ENCODE data around the gene CACNB4.
"Not testable (repeated sequence)": the region's sequence is repeated elsewhere in the genome, so short reads cannot be mapped to it uniquely, and the experiment has no call there.

The CACNB4 gene

DNA sequence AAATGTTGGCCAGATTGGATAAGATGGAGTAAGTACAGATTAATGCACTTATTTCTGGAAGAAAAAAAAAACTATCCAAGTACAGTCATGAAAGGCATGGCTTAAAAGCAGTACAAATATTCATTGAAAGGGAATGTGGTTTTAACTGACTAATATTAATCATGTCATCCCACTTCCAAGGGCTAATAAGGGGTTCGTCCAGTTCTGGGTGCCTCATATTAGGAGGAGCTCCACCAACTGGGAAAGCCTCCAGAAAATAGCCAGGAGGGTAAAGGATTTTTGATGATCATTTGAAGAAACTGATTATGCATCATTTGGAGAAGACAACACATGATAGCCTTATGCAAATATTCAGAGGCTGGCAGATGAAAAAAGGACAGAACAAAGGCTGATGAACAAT lies 155.4 kb downstream of the CACNB4 start:
- DNase-seq (ENCODE audit: low read depth in 2 of 2) = no peak

DNA sequence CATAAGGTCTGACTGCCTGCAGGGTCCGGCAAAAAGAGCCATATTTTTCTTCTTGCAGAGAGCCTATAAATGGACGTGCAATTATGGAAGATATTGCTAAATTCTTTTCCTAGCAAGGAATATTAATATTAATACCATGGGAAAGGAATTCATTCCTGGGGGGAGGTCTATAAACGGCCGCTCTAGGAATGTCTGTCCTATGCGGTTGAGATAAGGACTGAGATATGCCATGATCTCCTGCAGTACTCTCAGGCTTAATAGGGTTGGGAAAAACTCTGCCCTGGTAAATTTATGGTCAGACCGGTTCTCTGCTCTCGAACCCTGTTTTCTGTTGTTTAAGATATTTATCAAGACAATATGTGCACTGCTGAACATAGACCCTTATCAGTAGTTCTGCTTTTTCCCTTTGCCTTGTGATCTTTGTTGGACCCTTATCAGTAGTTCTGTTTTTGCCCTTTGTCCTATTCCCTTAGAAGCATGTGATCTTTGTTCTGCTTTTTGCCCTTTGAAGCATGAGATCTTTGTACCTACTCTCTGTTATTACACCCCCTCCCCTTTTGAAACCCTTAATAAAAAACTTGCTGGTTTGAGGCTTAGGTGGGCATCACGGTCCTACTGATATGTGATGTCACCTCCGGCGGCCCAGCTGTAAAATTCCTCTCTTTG lies 156.2 kb downstream of the CACNB4 start:
- not testable (repeated sequence) for DNase-seq (ENCODE audit: low read depth in 2 of 2)

DNA sequence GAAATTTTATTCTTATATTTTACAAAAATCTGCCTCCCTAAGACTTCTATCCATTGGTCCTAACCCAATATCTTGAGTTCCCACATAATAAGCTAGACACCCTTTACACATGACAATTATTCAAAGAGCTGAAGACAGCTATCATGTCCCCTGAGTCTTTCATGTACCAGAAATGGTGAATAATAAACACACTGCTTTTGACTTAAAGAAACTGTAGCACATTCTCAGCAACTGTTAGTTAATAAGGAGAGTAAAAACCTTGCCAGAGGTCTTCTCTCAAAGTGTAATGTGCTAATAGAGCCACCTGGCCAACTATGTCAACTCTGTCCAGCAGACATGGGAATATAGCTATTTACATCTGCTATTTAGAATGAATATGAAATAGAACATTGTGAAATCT lies 160.9 kb downstream of the CACNB4 start:
- no peak for DNase-seq (ENCODE audit: low read depth in 2 of 2)

DNA sequence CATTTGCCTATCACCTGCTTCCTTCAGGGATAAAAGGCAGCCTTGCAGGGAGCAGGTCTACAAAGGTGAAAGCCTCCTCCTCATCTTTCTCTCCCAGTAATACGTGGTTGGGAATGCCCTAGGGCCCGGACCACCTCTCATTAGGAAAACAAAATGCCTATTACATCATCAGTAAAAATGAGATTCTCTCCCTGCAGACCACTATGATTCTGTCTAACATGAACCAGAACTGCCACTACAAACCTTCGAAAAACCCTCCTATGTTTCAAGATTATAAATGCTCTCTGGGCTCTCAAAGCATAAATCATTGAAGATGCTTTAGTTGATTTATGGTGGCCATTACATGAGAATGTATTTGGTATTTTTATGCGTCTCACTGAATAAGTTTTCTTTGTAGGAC lies 162.2 kb downstream of the CACNB4 start:
- no peak for DNase-seq (ENCODE audit: low read depth in 2 of 2)

DNA sequence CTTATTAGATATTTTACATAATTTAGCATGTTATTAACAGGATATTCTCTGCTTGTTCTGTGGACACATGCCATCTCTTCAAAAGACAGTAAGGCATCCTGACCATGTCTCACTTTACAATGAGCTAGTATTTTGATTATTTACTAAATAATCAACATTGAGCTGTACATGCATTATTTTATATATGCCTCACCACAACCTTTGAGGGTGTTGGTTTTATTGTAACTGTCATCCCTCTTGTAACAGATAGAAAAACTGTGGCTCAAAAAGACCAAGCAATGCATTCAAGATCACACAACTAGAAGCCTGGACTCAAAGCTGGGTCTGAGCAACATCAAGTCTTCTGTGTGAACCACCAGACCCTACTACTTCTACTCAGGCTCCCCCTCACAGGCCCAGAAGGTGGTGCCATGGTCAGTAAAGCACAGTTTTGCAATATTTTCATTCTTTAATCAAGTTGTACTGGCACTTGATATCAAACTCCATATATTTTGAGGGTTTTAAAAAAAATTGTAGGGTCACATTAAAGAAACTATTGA lies 165.5 kb downstream of the CACNB4 start:
- DNase-seq (ENCODE audit: low read depth in 2 of 2) = no peak

DNA sequence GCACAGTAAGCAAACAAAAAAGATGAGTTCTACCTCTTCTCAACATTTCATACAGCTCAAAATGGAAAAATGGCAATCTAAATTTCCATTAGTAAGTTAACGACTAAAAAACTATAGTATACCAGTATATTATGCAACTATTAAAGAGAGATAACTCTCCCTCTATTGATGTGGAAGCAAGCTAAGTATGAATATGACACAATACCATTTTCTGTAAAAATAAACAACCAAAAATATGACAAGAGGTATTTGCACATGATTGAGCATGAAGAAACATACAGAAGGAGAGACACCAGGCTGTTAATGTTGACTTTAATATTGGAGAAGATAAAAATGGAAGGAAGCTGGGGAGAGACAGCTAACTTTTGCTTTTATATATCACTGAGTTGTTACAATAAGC lies 167.1 kb downstream of the CACNB4 start:
- DNase-seq (ENCODE audit: low read depth in 2 of 2) = no peak

DNA sequence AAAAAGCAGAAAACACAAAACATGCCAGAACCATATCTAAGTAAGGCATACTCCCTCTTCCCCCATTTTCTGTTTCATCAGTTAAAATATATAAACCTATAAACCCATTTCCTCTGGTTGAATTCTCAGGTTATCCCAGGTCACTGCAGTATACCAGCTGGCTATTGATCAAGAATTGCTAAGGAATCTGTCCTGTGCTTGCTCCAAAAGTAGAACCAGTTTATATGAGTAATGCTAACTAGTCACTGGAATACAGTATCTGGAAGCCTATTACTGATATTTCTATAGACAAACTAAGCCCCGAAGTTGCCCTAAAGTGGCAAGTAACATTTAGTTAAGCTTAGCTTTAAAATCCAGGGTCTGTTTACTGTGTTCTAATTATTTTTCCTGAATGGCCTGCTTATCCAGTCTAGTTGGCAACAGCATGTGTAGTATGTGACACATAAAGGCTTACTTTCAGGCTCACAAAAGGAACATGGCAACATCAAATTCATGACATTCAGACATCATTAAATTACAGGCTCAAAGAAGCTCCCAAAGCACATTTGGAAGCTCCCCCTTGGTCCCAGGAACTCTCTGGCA lies 167.7 kb downstream of the CACNB4 start:
- no peak for DNase-seq (ENCODE audit: low read depth in 2 of 2)

DNA sequence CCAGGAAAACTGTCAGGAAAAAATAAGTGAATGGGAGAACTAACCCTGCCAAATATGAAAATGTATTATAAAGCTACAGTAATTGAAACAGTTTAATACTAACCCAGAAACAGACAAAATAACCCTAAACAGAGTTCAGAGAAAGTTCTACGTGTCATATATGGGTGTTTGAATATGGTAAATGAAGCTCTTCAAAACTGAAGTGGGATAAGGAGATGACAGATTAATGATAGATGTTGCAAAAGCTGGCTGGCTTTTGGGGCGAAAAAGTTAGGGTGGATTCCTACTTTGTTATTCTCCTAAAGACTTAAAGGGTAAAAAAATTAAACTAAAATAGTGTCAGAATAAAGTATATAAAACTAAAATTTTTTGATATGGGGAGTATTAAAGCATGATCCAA lies 168.8 kb downstream of the CACNB4 start:
- DNase-seq (ENCODE audit: low read depth in 2 of 2) = no peak

DNA sequence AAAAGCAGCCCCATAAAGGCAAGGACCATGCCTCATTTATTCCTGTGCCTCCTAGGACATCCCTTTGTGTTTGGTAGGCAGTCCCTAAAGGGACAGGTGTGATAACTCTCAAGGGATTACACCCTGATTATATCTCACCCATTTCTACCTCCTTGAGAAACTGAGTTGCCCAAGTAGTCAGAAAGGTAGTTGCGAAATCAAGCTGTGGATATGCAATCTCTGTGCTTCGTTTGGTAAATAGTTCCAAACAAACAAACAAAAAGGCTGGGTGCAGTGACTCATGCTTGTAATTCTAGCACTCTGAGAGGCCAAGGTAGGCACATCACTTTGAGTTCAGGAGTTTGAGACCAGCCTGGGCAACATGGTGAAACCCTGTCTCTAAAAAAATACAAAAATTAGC lies 170.5 kb downstream of the CACNB4 start:
- no peak for DNase-seq (ENCODE audit: low read depth in 2 of 2)

DNA sequence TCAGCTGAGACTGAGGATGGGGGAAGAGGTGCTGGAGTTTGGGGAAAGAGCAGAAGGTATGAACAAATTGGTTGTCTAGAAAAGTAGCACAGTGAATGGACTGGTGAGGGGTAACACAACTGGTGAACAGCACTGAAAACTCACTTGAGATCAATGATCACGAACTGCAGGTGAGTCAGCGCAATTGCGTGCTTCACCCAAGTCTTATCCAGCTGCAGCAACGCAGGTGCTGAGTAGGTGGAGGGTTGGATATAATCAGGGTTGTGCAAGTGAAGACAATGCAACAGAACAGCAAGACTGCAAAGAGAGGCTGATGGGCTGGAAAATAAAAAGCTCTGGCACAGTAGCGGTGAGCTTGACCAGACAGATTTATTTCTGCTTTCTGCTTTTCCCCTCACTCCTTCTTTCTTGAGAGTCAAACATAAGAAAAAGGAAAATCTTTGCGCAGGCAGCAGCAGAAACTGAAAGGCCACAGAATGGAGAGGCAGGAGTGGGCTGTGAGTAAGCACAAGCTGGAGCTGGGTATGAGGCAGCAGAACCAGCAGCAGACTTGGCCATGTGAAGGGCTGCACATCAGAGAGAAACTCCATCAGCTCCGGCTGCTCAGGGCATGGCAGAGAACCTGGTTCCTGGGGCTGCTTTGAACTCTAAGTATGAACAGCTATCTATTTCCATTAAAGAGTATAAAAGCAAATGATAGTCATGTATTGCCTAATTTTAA lies 171.2 kb downstream of the CACNB4 start:
- no peak for DNase-seq (ENCODE audit: low read depth in 2 of 2)

DNA sequence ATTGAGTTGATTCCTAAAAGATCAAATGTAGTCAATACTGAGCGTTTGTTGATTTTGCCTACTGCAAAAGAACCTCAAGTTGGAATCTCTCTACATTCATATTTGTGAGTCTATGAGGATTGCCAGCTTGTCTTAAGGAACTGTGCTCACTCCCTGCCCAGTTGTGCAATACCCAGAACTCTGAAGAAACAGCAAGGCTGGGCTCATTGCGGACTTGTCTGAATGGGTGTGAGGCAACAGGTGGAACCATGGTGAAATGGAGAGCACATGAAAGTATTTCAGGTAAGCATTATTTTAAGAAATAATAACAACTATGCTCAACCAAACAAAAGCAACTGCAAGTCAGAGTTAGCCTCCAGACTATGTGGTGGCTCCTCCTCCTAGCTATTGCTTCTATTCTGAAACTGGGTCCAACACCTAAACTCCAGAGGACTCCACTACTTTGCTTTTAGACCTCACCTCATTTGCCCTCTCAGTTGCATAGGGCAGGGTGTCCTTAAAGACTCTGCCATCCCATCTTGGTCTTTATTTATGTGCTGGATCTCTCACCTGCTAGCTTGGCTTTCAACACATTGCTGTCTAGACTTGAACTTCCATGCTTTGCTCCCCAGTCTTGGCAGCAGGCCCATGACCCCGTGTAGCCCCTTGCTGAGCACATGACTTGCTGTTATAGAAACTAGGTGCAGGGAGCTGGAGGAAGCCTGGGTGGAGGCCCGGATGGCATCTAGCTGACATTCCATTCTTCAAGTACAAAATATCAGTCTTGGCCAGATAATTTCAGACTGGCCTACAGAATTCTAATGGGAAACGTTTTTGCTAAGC lies 175.8 kb downstream of the CACNB4 start:
- no peak for DNase-seq (ENCODE audit: low read depth in 2 of 2)

DNA sequence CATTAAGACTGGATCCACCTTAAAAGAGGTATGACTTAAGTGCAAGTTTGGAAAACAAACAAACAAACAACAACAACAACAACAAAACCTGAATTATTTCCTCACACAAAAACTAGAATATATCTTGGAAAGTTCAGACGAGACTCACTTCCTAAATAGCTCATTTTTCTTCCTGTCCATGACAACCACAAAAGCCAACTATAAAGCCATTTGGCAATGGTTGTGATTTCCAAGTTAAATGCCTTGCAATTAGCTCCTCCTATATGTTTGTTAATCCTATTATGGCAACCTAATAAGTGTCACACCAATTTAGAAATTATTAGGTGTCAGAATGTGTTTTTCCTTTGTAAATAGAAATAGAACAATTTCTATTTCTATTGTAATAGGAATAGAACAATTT lies 179.1 kb downstream of the CACNB4 start:
- DNase-seq (ENCODE audit: low read depth in 2 of 2) = no peak

DNA sequence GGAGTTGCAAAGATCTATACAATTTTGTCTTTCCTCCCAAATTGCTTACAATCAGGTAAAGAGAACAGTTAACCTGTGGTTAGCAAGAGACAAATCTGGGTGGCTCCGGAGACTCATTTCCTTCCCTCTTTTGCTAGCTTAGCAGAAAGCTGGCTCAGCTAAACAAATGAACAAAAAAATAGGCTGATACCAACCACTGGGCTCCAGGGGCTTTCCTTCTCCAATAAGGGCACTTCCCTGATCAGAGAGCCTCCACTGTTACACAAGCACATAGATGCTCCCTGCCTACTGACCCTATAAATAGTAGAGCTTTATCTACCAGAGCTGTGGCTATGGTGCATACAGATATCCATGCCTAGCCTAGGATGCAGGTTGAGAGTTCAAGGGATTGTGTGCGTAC lies 180.5 kb downstream of the CACNB4 start:
- no peak for DNase-seq (ENCODE audit: low read depth in 2 of 2)

DNA sequence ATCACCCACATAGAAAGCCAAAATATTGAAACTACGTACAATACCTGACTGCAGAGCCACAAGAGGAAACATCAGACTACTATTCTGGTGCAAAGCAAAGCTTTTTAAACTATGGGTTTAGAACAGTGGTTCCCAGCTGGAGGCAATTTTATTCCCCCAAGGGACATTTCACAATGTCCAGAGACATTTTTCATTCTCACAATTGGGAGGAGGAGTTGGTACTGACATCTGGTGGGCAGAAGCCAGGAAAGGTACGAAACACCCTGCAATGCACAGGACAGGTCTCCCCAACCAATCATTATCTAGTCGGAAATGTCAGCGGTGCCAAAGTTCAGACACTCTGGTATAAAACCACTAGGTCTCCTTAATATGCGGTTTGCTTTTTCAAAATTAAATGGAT lies 182.2 kb downstream of the CACNB4 start:
- no peak for DNase-seq (ENCODE audit: low read depth in 2 of 2)

DNA sequence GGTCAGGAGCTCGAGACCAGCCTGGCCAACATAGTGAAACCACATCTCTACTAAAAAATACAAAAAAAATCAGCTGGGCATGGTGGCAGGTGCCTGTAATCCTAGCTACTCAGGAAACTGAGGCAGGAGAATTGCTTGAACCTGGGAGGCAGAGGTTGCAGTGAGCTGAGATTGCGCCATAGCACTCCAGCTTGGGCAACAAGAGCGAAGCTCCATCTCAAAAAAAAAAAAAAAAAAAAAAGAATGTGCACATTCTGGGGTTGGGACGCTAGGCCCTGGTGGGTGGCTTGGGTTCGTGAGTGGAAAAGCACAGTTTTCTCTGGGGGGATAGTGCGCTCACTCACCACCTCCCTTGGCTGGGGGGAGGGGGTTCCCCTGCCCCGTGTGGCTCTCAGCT lies 183.2 kb downstream of the CACNB4 start:
- not testable (repeated sequence) for DNase-seq (ENCODE audit: low read depth in 2 of 2)

DNA sequence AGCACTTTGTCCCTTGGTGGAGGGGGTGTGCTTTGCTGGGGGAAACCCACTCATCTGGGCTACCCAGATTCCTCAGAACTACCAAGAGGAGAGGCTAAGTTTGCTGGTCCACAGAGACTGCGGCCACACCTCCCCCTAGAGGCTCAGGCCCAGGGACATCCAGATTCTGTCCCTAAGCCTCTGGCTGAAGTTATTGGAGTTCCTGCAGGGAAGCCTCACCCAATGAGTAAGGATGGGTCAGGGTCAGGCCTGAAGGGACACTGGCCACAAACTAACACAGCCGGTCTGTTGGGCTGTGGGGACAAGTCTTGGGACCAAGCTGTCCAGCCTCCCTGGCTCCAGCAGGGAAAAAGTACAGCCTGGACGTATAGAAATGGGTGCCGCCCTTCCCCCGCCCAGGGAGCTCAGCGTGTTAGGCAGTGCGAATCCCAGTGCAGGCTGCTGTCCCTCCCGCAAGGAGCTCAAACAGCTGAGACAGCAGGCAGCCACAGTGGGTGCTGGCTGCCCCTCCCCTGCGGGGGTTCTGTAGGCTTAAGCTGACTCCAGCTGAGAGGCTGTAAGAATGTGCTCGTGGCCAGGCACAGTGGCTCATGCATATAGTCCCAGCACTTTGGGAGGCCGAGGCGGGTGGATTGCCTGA lies 183.7 kb downstream of the CACNB4 start:
- DNase-seq (ENCODE audit: low read depth in 2 of 2) = no peak

DNA sequence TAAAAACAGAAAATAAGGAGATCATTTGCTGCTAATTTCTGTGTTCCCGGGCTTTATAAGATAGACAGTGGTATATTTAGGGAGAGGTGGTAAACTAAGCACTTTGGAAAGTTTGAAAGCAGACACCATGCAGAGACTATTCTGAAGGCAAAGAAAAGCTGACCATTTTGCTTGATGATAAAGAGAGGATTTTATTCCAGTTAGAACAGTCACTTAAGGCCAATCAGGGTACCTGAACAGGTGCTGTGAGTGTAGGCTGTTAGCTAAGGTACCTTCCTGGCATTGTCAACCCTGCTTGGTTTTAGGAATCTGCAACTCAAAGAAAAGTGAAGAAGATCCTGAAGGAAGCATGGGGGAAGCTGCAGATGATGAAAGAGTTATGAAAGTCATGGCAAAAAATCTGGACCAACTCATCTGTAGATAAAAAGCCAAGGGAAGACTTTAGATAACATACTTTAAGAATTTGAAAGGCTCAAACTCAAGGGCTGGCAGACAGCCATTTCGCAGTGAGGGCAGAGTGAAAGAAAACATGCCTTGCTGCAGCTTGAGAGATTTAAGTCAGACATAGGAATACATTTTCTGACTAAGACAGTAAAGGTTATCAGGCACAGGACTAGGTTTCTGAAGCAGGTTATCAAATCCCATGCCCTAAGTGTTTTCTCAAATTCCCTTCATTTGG lies 190.5 kb downstream of the CACNB4 start:
- DNase-seq (ENCODE audit: low read depth in 2 of 2) = no peak

DNA sequence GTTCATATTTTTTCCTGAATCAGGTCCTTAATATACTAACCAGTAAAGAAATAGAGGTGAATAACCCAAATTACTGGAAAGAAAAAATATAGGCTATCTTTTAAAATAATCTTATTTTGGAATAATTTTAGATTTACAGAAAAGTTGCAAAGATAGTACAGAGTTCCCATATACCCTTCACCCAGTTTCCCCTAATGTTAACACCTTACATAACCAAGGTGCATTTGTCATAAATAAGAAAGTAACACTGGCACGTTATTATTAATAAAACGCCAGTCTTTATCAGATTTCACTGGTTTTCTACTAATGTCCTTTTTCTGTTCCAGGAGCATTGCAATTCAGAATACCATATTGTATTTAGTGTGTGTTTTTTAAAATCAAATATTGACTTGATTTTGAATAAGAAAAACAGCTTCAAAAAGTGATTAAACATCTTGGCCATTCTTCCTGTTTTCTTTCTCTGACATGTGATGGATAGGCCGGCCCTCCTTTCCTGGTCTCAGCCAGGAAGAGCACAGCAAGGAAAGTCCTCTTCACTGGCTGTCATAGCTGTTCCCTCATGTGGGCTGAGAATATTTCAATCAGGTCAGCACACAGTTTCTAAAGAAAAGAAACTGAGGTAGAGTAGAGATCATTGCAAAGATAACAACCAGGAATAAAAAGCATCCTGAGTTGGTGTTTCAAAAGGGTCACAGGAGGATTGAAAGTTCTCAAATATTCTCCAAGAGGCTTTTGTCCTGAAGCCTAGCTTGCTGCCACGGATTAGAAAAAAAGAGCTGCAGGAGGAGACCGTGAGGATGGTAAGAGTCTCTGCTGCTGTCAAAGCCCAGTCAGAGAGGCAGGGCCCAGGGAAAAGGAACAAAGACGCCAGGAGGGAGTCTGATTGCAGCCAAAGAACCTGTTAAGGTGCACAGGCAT lies 191.3 kb downstream of the CACNB4 start:
- DNase-seq (ENCODE audit: low read depth in 2 of 2) = no peak

DNA sequence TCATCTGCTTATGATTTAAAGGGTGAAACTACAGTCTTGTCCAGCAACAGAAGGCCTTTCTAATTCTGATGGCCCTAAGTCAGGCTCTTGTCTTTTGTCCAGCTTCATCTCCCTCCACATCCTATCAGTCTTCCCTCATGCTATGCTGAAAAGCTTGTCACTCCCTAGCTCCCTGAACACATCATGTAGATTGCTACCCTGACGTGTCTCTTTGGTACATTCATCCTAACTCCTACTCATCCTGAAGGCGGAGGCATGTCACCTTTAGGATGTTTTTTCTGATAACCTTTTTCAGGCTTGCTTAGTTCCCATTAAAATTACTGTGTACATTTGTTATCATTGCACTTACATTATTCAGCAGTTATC lies 192.2 kb downstream of the CACNB4 start:
- DNase-seq (ENCODE audit: low read depth in 2 of 2) = no peak

DNA sequence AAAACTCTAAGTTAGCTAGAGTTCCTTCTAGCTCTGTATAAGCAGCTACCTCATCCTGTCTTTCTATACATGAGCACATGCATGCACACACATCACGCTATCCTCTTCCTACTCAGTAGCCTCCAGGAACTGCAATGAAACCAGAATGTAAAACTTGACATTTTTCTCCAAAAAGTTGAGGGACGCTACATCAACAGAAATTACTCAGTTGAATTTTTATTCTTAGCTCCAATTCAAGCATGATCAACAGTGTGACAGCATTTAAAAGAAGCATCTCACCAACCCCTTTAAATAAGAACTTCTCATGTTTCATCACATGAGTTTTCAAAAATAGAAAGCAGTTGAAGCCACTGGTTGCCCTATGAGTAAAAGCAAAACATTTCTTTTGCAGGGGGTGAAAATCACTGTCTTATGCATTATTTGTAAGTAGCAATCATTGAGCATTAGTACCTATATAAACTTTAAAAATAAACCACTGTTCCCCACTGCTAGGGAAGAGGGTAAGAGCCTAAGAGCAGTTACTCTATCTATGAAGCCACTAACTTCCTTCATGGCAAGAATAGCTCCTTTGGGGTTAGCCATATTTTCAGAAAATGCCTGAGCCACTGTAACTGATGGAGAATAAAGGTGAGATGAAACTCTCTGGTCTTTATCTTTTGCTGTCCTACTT lies 192.7 kb downstream of the CACNB4 start:
- DNase-seq (ENCODE audit: low read depth in 2 of 2) = no peak

Data from activated CD4-positive, alpha-beta T cell treated with anti-CD3 and anti-CD28 coated beads for 24 hours (primary cell).